ENCODE results near the gene ADGRB2.
A peak's percentile ranks its signal among the peaks of the same experiment; 100 is the strongest.

Gene ADGRB2

DNA sequence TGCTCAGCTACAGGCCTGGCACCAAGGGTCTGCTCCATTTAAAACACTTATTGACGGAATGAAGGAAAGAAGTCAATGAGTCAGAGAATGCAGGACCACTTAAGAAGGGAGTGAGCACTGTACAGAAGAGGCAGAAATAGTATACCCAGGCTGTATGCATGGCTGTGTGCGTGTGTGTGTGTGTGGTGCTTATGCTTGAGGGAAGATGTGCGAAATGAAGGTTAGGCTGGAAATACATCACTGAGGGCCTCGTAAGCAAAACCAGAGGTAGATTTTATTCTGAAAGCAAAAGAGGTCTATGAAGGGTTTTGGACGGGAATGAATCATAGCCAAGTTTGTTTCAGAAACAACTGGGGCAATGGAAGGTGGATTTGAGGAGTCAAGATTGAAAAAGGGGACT lies 9.7 kb upstream of the ADGRB2 start:
- H3K4me1 ChIP-seq, result peaks cover 29% of the 10 kb centered on the region
- H3K9me3 ChIP-seq, result no peaks in the 10 kb centered on the region
- H3K27me3 ChIP-seq, result no peaks in the 10 kb centered on the region
- TF ChIP-seq, protein P1, sequence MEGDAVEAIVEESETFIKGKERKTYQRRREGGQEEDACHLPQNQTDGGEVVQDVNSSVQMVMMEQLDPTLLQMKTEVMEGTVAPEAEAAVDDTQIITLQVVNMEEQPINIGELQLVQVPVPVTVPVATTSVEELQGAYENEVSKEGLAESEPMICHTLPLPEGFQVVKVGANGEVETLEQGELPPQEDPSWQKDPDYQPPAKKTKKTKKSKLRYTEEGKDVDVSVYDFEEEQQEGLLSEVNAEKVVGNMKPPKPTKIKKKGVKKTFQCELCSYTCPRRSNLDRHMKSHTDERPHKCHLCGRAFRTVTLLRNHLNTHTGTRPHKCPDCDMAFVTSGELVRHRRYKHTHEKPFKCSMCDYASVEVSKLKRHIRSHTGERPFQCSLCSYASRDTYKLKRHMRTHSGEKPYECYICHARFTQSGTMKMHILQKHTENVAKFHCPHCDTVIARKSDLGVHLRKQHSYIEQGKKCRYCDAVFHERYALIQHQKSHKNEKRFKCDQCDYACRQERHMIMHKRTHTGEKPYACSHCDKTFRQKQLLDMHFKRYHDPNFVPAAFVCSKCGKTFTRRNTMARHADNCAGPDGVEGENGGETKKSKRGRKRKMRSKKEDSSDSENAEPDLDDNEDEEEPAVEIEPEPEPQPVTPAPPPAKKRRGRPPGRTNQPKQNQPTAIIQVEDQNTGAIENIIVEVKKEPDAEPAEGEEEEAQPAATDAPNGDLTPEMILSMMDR (IDR thresholded peaks at IDR 0.05; ENCODE audit: low read depth, low read length), result no peak
- DNase-seq, result no peak
- H3K4me3 ChIP-seq (ENCODE audit: low read depth, low read length), result no peak overlapping the region
- H3K36me3 ChIP-seq, result no peaks in the 10 kb centered on the region

DNA sequence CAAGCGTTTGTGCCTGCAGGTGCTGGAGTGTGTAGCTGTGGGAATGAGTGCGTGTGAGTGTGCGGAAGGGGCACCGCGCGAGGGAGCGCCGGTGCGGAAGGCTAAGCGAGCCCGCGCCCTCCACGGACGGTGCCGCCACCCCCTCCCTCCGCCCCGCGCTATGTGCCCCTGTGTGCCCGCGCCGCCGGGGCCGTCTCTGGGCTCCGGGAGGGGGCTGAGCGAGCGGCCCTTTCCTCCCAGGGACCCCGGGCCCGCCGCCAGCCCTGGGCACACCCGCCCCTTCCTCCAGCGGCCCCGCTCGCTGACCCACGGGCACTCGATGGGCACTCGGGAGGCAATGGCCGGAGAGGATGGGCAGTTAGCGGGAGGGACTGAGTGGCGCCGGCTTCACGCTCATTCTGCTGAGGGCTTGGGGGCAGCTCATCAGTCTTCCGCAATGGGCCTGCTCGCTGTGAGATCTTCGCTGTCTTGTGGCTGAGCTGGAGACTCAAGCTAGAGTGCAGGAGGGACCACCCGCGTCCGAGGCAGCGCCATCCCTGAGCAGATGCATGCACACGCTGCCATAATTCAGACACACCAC lies 8.6 kb upstream of the ADGRB2 start:
- no peak overlapping the region for H3K4me3 ChIP-seq (ENCODE audit: low read depth, low read length)
- DNase-seq, result no peak
- no peaks in the 10 kb centered on the region for H3K27me3 ChIP-seq
- H3K9me3 ChIP-seq, result no peaks in the 10 kb centered on the region
- no peaks in the 10 kb centered on the region for H3K36me3 ChIP-seq
- TF ChIP-seq, protein P1 (IDR thresholded peaks at IDR 0.05; ENCODE audit: low read depth, low read length), result no peak
- H3K4me1 ChIP-seq, result peaks cover 29% of the 10 kb centered on the region

DNA sequence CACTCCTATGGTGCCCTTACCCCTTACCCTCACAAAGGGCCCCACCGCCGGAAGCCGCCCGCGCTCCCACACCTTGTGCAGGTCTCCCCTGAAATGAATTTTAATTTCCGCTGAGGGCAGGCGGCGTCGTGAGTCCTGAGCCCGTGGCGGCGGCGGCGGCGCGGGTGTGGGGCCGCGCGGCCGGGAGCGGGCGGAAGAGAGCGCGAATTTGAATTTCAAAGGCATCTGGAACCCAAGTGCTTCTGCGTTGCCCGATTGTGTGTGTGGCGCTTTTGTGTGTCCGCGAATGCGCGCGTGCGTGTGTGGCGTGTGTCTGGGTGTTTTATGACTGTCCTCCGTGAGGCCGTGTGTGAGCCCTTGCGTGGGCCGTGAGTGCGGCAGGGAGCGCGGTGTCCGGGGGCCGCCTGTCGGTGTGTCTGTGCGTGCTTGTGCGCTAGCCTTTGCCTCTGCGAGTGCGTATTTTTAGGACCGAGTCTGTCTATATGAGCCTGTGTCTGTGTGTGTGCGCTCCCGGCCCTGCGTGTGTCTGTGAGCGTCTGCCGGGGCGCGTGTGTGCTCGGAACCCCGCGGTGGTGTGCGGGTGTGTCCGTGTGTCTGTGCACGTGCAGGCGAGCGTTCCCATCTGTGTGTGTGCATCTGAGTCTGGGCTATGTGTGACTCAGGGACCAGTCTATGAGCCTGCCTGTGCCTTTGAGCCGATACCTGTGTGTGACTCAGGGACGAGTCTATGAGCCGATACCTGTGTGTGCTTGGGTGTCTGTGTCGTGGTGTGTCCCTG lies 7.9 kb upstream of the ADGRB2 start:
- H3K4me3 ChIP-seq (ENCODE audit: low read depth, low read length), result no peak overlapping the region
- no peaks in the 10 kb centered on the region for H3K9me3 ChIP-seq
- H3K27me3 ChIP-seq, result no peaks in the 10 kb centered on the region

GRCh38 chr1:31769720-31770390 lies 5.7 kb upstream of the ADGRB2 start:
- TF ChIP-seq, protein P1 (IDR thresholded peaks at IDR 0.05; ENCODE audit: low read depth, low read length), result no peak
- no peaks in the 10 kb centered on the region for H3K9me3 ChIP-seq
- DNase-seq, result peak; percentile 73
- H3K4me3 ChIP-seq (ENCODE audit: low read depth, low read length), result no peak overlapping the region
- peaks cover 44% of the 10 kb centered on the region for H3K4me1 ChIP-seq
- H3K27me3 ChIP-seq, result no peaks in the 10 kb centered on the region
- no peaks in the 10 kb centered on the region for H3K36me3 ChIP-seq

More for the DNA sequence above, 7.9 kb upstream of the ADGRB2 start:
- no peak for DNase-seq
- TF ChIP-seq, protein P1 (IDR thresholded peaks at IDR 0.05; ENCODE audit: low read depth, low read length), result no peak
- peaks cover 34% of the 10 kb centered on the region for H3K4me1 ChIP-seq
- no peaks in the 10 kb centered on the region for H3K36me3 ChIP-seq

DNA sequence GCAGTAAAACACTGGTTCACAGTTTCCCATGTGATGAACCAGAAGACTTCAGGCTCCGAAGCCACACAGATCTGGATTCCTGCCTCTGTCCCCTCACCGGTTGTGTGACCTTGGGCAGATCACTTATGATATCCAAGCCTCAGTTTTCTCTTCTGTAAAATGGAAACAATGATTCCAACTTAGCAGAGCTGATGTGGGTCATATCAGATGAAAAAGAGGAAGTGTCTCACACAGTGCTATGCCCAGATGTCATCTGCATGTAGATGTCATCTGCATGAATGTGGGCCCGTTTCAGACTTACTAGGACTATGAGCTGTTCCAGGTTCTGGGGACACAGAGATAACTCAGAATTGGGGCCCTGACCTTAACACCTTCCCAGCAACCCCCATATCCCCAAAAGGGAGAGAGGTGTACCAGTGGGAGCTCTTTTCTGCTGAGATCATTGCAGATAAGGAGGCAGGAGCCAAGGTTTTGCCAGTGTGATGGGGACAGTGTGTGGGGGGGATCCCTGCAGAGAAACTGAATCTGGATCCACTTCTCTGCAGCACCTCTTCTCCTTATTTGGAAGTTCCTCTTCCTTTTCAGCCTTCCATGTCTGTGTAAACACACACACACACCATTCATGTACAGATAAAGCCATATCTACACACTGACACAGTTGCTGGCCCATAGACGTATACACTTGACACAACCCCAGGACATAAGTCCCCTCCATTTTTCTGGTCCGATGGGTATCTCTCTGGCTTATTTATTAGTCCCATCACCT lies 5.0 kb upstream of the ADGRB2 start:
- H3K9me3 ChIP-seq, result no peaks in the 10 kb centered on the region
- no peaks in the 10 kb centered on the region for H3K27me3 ChIP-seq
- TF ChIP-seq, protein P1 (IDR thresholded peaks at IDR 0.05; ENCODE audit: low read depth, low read length), result no peak
- H3K4me1 ChIP-seq, result peaks cover 48% of the 10 kb centered on the region
- no peak for DNase-seq
- H3K4me3 ChIP-seq (ENCODE audit: low read depth, low read length), result no peak overlapping the region
- no peaks in the 10 kb centered on the region for H3K36me3 ChIP-seq
